ENCODE results near the gene ANKRD13A. TPM values are rescaled to one million over a fixed set of nuclear protein-coding genes. Genes with fewer than 3 reads are reported as not detected.

The ANKRD13A gene
- total and polyA plus RNA-seq, 2 of the 8 experiments (the other 6 are each of a cell fraction or from before 2014, with no cell fraction given) = 16.8 to 21.4 TPM

GRCh38 chr12:109968032-109968420 lies 31.2 kb upstream of the ANKRD13A start:
- H3K56ac ChIP-seq (replicated peaks; ENCODE audit: insufficient read length, low read depth, low read length) = no peak overlapping the region
- H3K4me1 ChIP-seq (replicated peaks in 1 of 4; ENCODE audit: control insufficient read depth in 3 of 4, insufficient read depth in 4 of 4, low read length in 3 of 4) = no peaks in the 10 kb centered on the region
- no peaks in the 10 kb centered on the region for H3K79me2 ChIP-seq (ENCODE audit: control insufficient read depth in 1 of 2, insufficient read depth in 2 of 2, low read length in 2 of 2)
- no peak overlapping the region for H3K14ac ChIP-seq (ENCODE audit: insufficient read length)
- no peak overlapping the region for H3K27ac ChIP-seq (ENCODE audit: low read depth, low read length)
- H2BK5ac ChIP-seq (ENCODE audit: low read depth, low read length) = no peak overlapping the region
- H3K27me3 ChIP-seq (replicated peaks in 1 of 4; ENCODE audit: control insufficient read depth in 3 of 4, extremely low read depth in 1 of 4, insufficient read depth in 3 of 4, low read length in 3 of 4) = no peaks in the 10 kb centered on the region
- no peaks in the 10 kb centered on the region for H3K9me3 ChIP-seq (ENCODE audit: insufficient read depth in 2 of 2, low read depth in 1 of 2, low read length in 1 of 2)
- H2BK20ac ChIP-seq (ENCODE audit: low read length) = no peak overlapping the region
- H2AK5ac ChIP-seq (ENCODE audit: low read depth, low read length) = no peak overlapping the region
- 82% methylated on average over 2 of the region's 2 CpGs; no CpG with 5 or more reads in 1 of the 2 experiments for WGBS, 2 experiments (ENCODE audit: extremely low coverage in 1 of 2, insufficient coverage in 1 of 2, insufficient read length in 1 of 2, insufficient replicate concordance in 2 of 2, low coverage in 1 of 2, low lambda C conversion rate in 2 of 2, missing lambda C conversion rate in 1 of 2)
- CTCF ChIA-PET (ENCODE audit: partially characterized antibody) = interaction anchor here (0.9 to 1.6 kb wide), 5 partner anchors 17 to 57 kb away, joined by 3 to 5 read pairs (median 3); no protein-coding TSS in a partner anchor
- peaks cover 0 to 5% (median 0%) of the 10 kb centered on the region in 4 experiments; a peak in 4 of 8 replicates for H3K36me3 ChIP-seq (ENCODE audit: control insufficient read depth in 2 of 4, insufficient read depth in 4 of 4, low read length in 3 of 4)
- no peaks in the 10 kb centered on the region for H3K23me2 ChIP-seq (ENCODE audit: low read depth, low read length)
- H4K91ac ChIP-seq (replicated peaks; ENCODE audit: insufficient read length, low read length) = no peak overlapping the region
- no peak for DNase-seq (ENCODE audit: low read depth in 1 of 2, low spot score in 2 of 2)
- H4K20me1 ChIP-seq (replicated peaks in 1 of 2; ENCODE audit: control insufficient read depth in 1 of 2, insufficient read depth in 2 of 2, low read length in 2 of 2) = no peaks in the 10 kb centered on the region
- no peak overlapping the region for H2BK120ac ChIP-seq (replicated peaks; ENCODE audit: low read depth, low read length)
- H3K4ac ChIP-seq (replicated peaks; ENCODE audit: insufficient read length, low read depth, low read length) = no peak overlapping the region
- no peak overlapping the region for H4K5ac ChIP-seq (ENCODE audit: insufficient read length, low read depth, low read length)
- H3K4me3 ChIP-seq (ENCODE audit: extremely low read depth in 1 of 4, insufficient read depth in 2 of 4, low read depth in 3 of 4, low read length in 4 of 4) = no peak overlapping the region
- no peaks in the 10 kb centered on the region for H3K79me1 ChIP-seq (ENCODE audit: low read depth, low read length)
- no peak overlapping the region for H4K8ac ChIP-seq (ENCODE audit: extremely low read depth, insufficient read depth, low read length)
- TF ChIP-seq TBP (IDR thresholded peaks at IDR 0.05; ENCODE audit: low read depth, low read length) = no peak
- TF ChIP-seq SUZ12 (IDR thresholded peaks at IDR 0.05; ENCODE audit: low read length) = no peak
- no peak for TF ChIP-seq TAF7 (optimal IDR thresholded peaks at IDR 0.05; ENCODE audit: borderline replicate concordance, low read depth, low read length)
- TF ChIP-seq MAFK (IDR thresholded peaks at IDR 0.05; ENCODE audit: low read depth, low read length) = no peak
- no peak for TF ChIP-seq GTF2F1 (IDR thresholded peaks at IDR 0.05; ENCODE audit: borderline replicate concordance, low read depth, low read length)
- TF ChIP-seq YY1 (IDR thresholded peaks at IDR 0.05; ENCODE audit: low read depth, low read length) = no peak
- TF ChIP-seq EZH2 (IDR thresholded peaks at IDR 0.05; ENCODE audit: low read depth, low read length, severe bottlenecking) = no peak
- no peak for TF ChIP-seq EP300 (IDR thresholded peaks at IDR 0.05; ENCODE audit: borderline replicate concordance in 1 of 2, low read depth in 2 of 2, low read length in 2 of 2)
- no peak for TF ChIP-seq TEAD4 (IDR thresholded peaks at IDR 0.05; ENCODE audit: low read depth, low read length)
- TF ChIP-seq SIN3A (conservative IDR thresholded peaks at IDR 0.05 in 1 of 2, IDR thresholded peaks at IDR 0.05 in 1 of 2; ENCODE audit: low read depth in 1 of 2, low read length in 2 of 2) = no peak
- no peak overlapping the region for H3K4me2 ChIP-seq (ENCODE audit: insufficient read depth in 1 of 2, low read depth in 2 of 2, low read length in 2 of 2)
- H2BK15ac ChIP-seq (ENCODE audit: low read length) = no peak overlapping the region
- no peak overlapping the region for H2AFZ ChIP-seq (ENCODE audit: low read length)
- H3K23ac ChIP-seq (ENCODE audit: insufficient read length) = no peak overlapping the region
- no peak overlapping the region for H3K9ac ChIP-seq (replicated peaks in 1 of 4; ENCODE audit: extremely low read depth in 1 of 4, low read depth in 3 of 4, low read length in 3 of 4)
- H3K18ac ChIP-seq (ENCODE audit: extremely low read depth, low read length) = no peak overlapping the region
- FAIRE-seq = no peak
- POLR2A ChIA-PET (ENCODE audit: partially characterized antibody) = interaction anchor here (0.6 kb wide), 1 partner anchor 12 kb away, joined by 3 read pairs; no protein-coding TSS in a partner anchor
- no peak overlapping the region for H2BK12ac ChIP-seq (ENCODE audit: low read depth, low read length)

Data from H1 (cell line).